ENCODE results near the gene NIPAL4.

Gene NIPAL4

GRCh38 chr5:157486221-157486681, 26.2 kb downstream of the NIPAL4 start:
- DNase-seq: no peak

- no peak for DNase-seq
Observed at GRCh38 chr5:157486861-157487260, 26.8 kb downstream of the NIPAL4 start.

DNA sequence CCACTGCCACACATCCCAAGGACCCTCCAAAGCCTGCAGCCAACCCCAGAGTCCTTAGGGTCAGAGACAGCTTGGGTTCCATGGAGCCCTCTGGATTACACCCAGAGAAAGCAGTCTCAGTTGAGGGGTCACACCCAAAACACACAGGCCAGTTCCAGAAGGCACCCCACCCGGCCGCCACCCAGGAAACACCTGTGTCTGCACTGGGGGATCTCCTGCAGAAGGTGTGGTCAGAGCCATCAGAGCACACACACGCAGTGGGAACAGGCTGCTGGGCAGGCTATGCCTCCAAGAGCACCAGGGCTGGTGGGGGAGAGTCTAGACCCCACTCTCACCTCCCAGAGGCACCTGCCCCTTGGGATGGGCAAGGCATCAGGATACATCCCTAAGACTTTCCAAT, 27.3 kb downstream of the NIPAL4 start:
- no peak for DNase-seq

- no peak for DNase-seq
Observed at GRCh38 chr5:157491471-157491995, 31.5 kb downstream of the NIPAL4 start.

GRCh38 chr5:157492886-157493285, 32.9 kb downstream of the NIPAL4 start:
- no peak for DNase-seq

DNA sequence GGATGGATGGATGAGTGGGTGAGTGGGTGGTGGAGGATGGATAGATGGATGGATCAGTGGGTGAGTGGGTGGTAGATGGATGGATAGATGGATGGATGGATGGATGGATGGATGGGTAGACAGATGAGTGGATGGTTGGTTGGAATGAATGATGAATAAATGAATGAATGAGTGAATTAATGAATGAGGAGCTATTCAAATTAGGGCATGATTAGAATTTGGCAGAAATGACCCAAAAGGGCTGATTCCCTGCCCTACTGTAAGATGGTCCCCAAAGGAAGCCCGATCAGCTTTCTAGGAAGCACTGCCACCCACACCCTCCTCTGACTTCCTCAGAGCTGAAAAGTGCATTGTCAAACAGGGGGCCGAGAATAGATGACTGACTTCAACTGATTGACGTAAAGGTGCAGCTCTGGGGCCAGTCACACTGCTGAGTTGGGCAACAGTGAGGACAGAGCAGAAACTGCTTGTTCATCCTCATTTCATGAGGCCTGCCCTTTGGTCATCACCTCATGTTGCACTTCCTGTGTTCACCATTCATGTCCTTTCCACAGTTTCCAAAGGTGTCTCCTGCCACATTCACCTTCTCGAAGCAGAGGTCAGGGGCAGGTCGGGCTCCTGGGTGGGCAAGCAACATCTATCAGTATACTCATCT, 34.3 kb downstream of the NIPAL4 start:
- DNase-seq: no peak

GRCh38 chr5:157496864-157497263, 36.9 kb downstream of the NIPAL4 start:
- no peak for DNase-seq

GRCh38 chr5:157497875-157498611, 38.0 kb downstream of the NIPAL4 start:
- DNase-seq: no peak

- DNase-seq: no peak
Observed at GRCh38 chr5:157502143-157502647, 42.2 kb downstream of the NIPAL4 start.

DNA sequence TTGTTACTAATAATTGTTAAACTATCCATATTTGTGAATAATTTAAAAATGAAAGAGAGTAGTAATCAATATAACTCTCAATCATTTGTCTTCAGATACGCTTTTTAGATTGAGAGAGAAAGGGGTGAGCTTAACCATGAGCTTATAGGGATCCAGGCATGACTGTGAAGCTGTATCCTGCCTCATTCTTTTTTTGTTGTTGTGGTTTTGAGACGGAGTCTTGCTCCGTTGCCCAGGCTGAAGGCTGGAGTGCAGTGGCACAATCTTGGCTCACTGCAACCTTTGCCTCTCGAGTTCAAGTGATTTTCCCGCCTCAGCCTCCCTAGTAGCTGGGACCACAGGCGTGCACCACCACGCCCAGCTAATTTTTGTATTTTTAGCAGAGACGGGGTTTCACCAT, 44.0 kb downstream of the NIPAL4 start:
- no peak for DNase-seq

DNA sequence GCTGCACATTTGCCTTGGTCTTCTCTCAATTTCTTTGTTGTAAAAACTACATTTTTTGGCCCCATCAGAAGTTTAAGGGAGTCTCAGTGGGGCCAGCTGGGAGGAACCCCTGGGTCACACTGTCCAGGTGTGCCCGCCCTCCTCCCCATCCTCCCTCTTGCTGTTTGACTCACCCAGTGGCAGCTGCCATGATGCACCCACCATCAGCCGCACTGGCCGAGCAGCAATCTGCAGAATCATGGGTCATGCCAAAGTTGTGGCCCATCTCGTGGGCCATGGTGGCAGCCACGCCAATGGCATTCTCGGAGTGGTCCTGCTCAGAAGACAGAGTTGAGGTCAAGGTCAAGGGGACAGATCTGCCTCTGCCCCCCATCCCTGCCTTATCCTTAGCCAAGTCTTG, 45.5 kb downstream of the NIPAL4 start:
- no peak for DNase-seq

DNA sequence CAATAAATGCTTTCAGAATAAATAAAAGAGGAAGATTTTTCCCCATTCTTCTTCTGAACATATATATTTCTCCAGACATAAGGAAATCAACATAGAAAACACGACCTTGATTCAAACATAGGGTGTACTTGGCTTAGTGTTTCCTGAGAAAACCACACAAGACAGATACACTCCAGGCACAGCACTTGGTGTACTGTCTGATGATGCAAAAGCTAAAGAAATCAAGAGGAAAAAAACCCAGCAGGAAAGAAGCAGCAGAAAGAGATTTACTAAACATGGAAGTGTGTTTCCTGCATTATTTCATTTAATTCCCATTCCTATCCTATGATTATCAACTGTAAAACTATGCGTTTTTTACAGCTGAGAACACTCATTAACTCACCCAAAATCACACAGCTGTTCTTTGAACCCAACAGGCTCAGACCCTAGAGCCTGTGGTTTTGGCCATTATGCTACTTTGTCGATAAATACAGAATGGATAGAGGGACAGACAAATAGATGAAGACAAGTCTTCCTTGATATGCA, 46.1 kb downstream of the NIPAL4 start:
- DNase-seq: no peak

GRCh38 chr5:157506981-157507780, 47.2 kb downstream of the NIPAL4 start:
- DNase-seq: no peak

- no peak for DNase-seq
Observed at GRCh38 chr5:157509093-157509492, 49.1 kb downstream of the NIPAL4 start.

- no peak for DNase-seq
Observed at GRCh38 chr5:157509587-157509986, 49.6 kb downstream of the NIPAL4 start.

GRCh38 chr5:157510682-157511081, 50.7 kb downstream of the NIPAL4 start:
- no peak for DNase-seq

DNA sequence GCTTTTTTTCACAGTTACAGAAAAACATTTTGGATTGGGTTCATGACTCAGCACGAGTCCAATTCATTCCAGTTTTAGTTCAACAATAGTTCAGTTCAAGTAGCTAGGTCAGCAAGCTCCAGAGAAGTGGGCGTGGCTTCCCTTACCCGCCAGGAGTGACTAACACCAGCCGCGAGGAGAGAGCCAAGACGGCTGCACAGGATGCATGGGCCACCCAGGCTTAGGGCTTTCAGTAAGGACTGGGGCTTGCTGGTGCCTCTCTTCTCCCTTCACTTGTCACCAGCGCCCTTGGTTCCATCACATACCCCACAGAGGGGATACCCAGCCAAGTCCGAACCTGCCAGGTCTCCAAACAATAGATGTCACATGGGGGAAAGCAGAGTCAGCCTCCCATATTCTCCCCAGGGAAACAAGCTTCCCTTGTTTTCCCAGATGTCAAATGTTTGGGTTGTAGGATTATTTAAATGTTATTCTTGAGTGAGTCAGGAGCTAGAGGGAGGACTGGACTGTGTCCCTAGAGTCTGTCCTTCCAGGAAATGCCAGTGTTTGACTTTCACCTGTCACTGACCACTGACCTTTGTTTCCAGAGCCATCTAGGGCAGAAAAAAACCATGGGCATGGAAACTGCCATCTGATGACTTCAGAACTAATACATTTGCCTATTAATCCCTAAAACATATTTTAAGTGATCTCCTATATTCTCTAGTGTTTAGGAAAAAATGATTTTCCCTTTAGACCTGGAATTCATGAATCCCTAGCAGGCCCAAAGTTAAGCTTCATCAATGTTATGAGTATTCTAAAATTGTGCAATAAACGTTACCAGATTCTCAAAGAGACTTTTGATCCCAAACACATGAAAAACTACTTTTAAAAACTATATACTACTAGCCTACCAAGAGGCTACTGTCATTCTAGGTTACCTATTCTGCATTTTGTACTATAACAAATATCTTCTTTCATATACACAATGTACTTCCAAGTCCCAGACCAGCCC, 51.9 kb downstream of the NIPAL4 start:
- DNase-seq: no peak

- DNase-seq: no peak
Observed at GRCh38 chr5:157513182-157513581, 53.2 kb downstream of the NIPAL4 start.

DNA sequence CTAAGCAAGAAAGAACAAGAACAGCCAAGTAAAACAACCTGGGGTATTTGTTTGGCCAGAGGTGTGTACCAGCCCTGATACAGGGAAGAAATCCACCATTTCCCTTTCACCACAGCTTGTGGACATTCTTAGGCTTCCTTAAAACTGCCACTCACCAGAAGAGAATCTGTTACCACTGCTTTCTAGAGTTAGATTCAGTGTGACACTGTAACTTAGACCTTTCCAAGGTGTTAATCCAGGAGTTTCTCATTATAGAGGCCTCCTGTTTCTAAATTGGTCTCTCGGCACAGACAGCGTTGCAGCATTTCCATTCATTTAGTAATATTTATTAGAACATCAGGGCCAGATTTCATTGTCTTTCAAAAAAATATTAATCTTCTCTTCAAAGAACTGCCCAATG, 55.0 kb downstream of the NIPAL4 start:
- DNase-seq: no peak

GRCh38 chr5:157516006-157516405, 56.0 kb downstream of the NIPAL4 start:
- no peak for DNase-seq

- DNase-seq: no peak
Observed at GRCh38 chr5:157516626-157517325, 56.8 kb downstream of the NIPAL4 start.
